OCI-LY7 (cell line): ENCODE results near the gene DENND1A. TPM values are rescaled to one million over a fixed set of nuclear protein-coding genes. Genes with fewer than 3 reads are reported as not detected.

Experiments used
- BruUV-seq: library from RNA; stranded (reverse); fragments of 400-500 nt; replicated peaks from 2 replicates; lab custom pipeline; 2021; lab: Mats Ljungman, UMichigan
- CTCF ChIA-PET: fragments of 300-600 bp; sonication (Branson Sonifier 250); formaldehyde crosslinking; loops from one replicate; lab custom pipeline; 2022; ENCODE audit warnings: antibody characterized with exemption; ENCODE audit not compliant: unreplicated experiment; lab: Charles Lee
- POLR2A ChIA-PET: fragments of 300-600 bp; sonication (Branson Sonifier 250); formaldehyde crosslinking; loops from one replicate; lab custom pipeline; 2022; ENCODE audit warnings: antibody characterized with exemption; lab: Charles Lee
- DNase-seq: peaks from one replicate; pipeline ENCODE4 v3.0.0-alpha.2; 2015; ENCODE audit warnings: low spot score
- H2AFZ ChIP-seq: fragments of 200-600 bp; sonication (generic), shearing (Covaris generic); 2 replicates; pipeline ENCODE4 v1.6.1; 2014; ENCODE audit warnings: mild to moderate bottlenecking, antibody characterized with exemption, low read length, moderate library complexity
- H3K27ac ChIP-seq: fragments of 200-600 bp; sonication (generic); 2 replicates; pipeline ENCODE4 v1.5.1; 2014; ENCODE audit warnings: mixed run types, low read depth, mild to moderate bottlenecking, moderate library complexity, low read length, inconsistent platforms; ENCODE audit not compliant: poor library complexity, severe bottlenecking
- H3K36me3 ChIP-seq: fragments of 200-600 bp; sonication (generic); 2 replicates; pipeline ENCODE4 v1.6.1; 2014; ENCODE audit warnings: mild to moderate bottlenecking, antibody characterized with exemption, low read length, moderate library complexity, mixed read lengths; ENCODE audit not compliant: insufficient read depth
- H3K4me1 ChIP-seq: fragments of 200-600 bp; sonication (generic); 2 replicates; pipeline ENCODE4 v1.5.1; 2014; ENCODE audit warnings: mild to moderate bottlenecking, low read length; ENCODE audit not compliant: insufficient read depth, poor library complexity, severe bottlenecking
- H3K4me2 ChIP-seq: fragments of 200-600 bp; sonication (generic); 2 replicates; pipeline ENCODE4 v1.6.1; 2014; ENCODE audit warnings: mild to moderate bottlenecking, low read length
- H3K4me3 ChIP-seq: fragments of 200-600 bp; sonication (generic); 2 replicates; pipeline ENCODE4 v1.5.1; 2014; ENCODE audit warnings: mild to moderate bottlenecking, low read depth, low read length; ENCODE audit not compliant: poor library complexity, severe bottlenecking
- H3K79me2 ChIP-seq: fragments of 200-600 bp; sonication (generic); 2 replicates; pipeline ENCODE4 v1.6.1; 2016; ENCODE audit warnings: low read depth, mild to moderate bottlenecking, low read length, moderate library complexity, mixed read lengths; ENCODE audit not compliant: insufficient read depth
- H3K9me2 ChIP-seq: fragments of 200-600 bp; sonication (generic); 2 replicates; pipeline ENCODE4 v1.6.1; 2016; ENCODE audit warnings: mild to moderate bottlenecking, low read length, mixed read lengths; ENCODE audit not compliant: insufficient read depth
- H3K9me3 ChIP-seq: fragments of 200-600 bp; sonication (generic); 2 replicates; pipeline ENCODE4 v1.6.1; 2014; ENCODE audit warnings: mild to moderate bottlenecking, mixed run types, low read length, mixed read lengths
- H4K20me1 ChIP-seq: fragments of 200-600 bp; sonication (generic); 2 replicates; pipeline ENCODE4 v1.6.1; 2014; ENCODE audit warnings: mild to moderate bottlenecking, antibody characterized with exemption, low read length, moderate library complexity, mixed read lengths; ENCODE audit not compliant: insufficient read depth
- CTCF ChIP-seq: fragments of 200-600 bp; sonication (generic); conservative IDR thresholded peaks from 2 replicates; pipeline ENCODE4 v1.5.1; 2014; ENCODE audit warnings: mild to moderate bottlenecking, antibody characterized with exemption, low read length, moderate library complexity, mixed read lengths
- EZH2phosphoT487 ChIP-seq: fragments of 200-600 bp; sonication (generic); IDR thresholded peaks from 2 replicates; pipeline ENCODE4 v1.6.1; 2018; ENCODE audit warnings: low read depth, borderline replicate concordance, mild to moderate bottlenecking, mixed run types, antibody characterized with exemption, low read length, moderate library complexity, mixed read lengths
- intact Hi-C: fragments of 100-400 bp; cut with micrococcal nuclease; formaldehyde crosslinking; loops from one replicate; pipeline ENCODE4 v1.10.0; 2022; ENCODE audit not compliant: unreplicated experiment
- total RNA-seq, 2 experiments: library from RNA; depleted of rRNA in 1 of 2; stranded (reverse); fragments of >200 nt in 1 of 2; shearing (Covaris generic) in 1 of 2; gene quantifications; 2 replicates each; pipeline ENCODE4 v1.2.3, GENCODE V29; 2014 to 2022

Gene DENND1A
- total RNA-seq, 2 experiments from 2014 or later = 17.9 to 36.3 TPM

GRCh38 chr9:123470121-123470782 is 459.7 kb downstream of the DENND1A start:
- Histone ChIP-seq H3K9me2 (no peaks in the 10 kb centered on the region), H3K36me3 (no peaks in the 10 kb centered on the region), H3K4me2 (no peak overlapping the region), H4K20me1 (no peaks in the 10 kb centered on the region), H3K4me3 (no peak overlapping the region), H2AFZ (no peak overlapping the region), H3K79me2 (no peaks in the 10 kb centered on the region), H3K27ac (no peak overlapping the region), H3K4me1 (peaks cover 6% of the 10 kb centered on the region), H3K9me3 (no peaks in the 10 kb centered on the region)
- no peak for DNase-seq
- POLR2A ChIA-PET = no interaction called here
- no TSS peak for BruUV-seq
- intact Hi-C loops = no loop called here
- CTCF ChIA-PET = no interaction called here
- no peak for TF ChIP-seq EZH2phosphoT487
- no peak for TF ChIP-seq CTCF

GRCh38 chr9:123469282-123469681 is 460.6 kb downstream of the DENND1A start:
- H3K9me3 ChIP-seq = no peaks in the 10 kb centered on the region
- no peak overlapping the region for H3K27ac ChIP-seq
- POLR2A ChIA-PET = interaction anchor here (0.6 kb wide), 2 partner anchors 915 to 1819 kb away, joined by 3 read pairs; no protein-coding TSS in a partner anchor
- H3K4me2 ChIP-seq = no peak overlapping the region
- H3K4me1 ChIP-seq = no peaks in the 10 kb centered on the region
- intact Hi-C loops = no loop called here
- H3K9me2 ChIP-seq = no peaks in the 10 kb centered on the region
- no peaks in the 10 kb centered on the region for H4K20me1 ChIP-seq
- H3K4me3 ChIP-seq = no peak overlapping the region
- no peaks in the 10 kb centered on the region for H3K36me3 ChIP-seq
- BruUV-seq = no TSS peak
- no peak for DNase-seq
- no peak overlapping the region for H2AFZ ChIP-seq
- TF ChIP-seq CTCF (no peak), EZH2phosphoT487 (no peak)
- H3K79me2 ChIP-seq = no peaks in the 10 kb centered on the region
- CTCF ChIA-PET = no interaction called here

- intact Hi-C loops = no loop called here
- POLR2A ChIA-PET = no interaction called here
- no TSS peak for BruUV-seq
- no peaks in the 10 kb centered on the region for H3K36me3 ChIP-seq
- no peak overlapping the region for H3K4me3 ChIP-seq
- H3K4me2 ChIP-seq = no peak overlapping the region
- H3K9me3 ChIP-seq = no peaks in the 10 kb centered on the region
- DNase-seq = no peak
- H3K79me2 ChIP-seq = no peaks in the 10 kb centered on the region
- TF ChIP-seq EZH2phosphoT487 = no peak
- TF ChIP-seq CTCF = no peak
- H4K20me1 ChIP-seq = no peaks in the 10 kb centered on the region
- CTCF ChIA-PET = no interaction called here
- H2AFZ ChIP-seq = no peak overlapping the region
- H3K27ac ChIP-seq = no peak overlapping the region
- H3K9me2 ChIP-seq = no peaks in the 10 kb centered on the region
- H3K4me1 ChIP-seq = no peaks in the 10 kb centered on the region
These were observed 461.4 kb downstream of the DENND1A start for GRCh38 chr9:123468541-123468940.
